ENCODE results near the gene PROSER2. TPM values are rescaled to one million over a fixed set of nuclear protein-coding genes. Genes with fewer than 3 reads are reported as not detected.

PROSER2 gene
- total RNA-seq, 2 donors from 2014 or later, result 29.3 to 58.3 TPM

DNA sequence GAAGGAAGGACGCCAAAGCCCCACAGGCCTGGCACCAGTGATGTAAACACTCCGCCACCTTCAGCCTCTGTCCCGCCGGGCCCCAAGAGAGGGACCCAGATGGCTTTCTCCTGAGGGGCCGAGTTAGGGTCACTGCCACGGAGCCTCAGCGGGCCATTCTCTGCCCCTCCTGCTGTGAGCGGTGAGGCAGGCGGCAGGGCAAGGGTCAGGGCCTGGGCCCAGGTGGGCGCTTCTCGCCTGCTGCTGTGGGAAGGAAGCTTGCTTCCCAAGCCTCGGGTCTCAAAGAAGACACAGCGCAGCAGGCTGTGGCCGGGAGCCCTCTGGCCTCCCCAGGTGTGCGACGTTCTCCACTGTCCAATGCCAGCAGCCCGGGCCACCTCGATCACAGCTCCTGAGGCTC lies 84.8 kb downstream of the PROSER2 start:
- Histone ChIP-seq H3K4me3 (no peak overlapping the region), H3K27me3 (no peaks in the 10 kb centered on the region), H3K4me1 (no peaks in the 10 kb centered on the region), H3K36me3 (replicated peaks in 1 of 2; ENCODE audit: insufficient read depth in 1 of 2, low read depth in 2 of 2) (no peaks in the 10 kb centered on the region), H3K9me3 (no peaks in the 10 kb centered on the region), H3K27ac (no peak overlapping the region)
- no peak for ATAC-seq
- no peak for DNase-seq
- intact Hi-C loops (cut with DNase I), result no loop called here
- 76 to 84% methylated on average over 6 to 18 of the region's 18 CpGs for WGBS, 2 donors
- TF ChIP-seq, protein P1, sequence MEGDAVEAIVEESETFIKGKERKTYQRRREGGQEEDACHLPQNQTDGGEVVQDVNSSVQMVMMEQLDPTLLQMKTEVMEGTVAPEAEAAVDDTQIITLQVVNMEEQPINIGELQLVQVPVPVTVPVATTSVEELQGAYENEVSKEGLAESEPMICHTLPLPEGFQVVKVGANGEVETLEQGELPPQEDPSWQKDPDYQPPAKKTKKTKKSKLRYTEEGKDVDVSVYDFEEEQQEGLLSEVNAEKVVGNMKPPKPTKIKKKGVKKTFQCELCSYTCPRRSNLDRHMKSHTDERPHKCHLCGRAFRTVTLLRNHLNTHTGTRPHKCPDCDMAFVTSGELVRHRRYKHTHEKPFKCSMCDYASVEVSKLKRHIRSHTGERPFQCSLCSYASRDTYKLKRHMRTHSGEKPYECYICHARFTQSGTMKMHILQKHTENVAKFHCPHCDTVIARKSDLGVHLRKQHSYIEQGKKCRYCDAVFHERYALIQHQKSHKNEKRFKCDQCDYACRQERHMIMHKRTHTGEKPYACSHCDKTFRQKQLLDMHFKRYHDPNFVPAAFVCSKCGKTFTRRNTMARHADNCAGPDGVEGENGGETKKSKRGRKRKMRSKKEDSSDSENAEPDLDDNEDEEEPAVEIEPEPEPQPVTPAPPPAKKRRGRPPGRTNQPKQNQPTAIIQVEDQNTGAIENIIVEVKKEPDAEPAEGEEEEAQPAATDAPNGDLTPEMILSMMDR (IDR thresholded peaks at IDR 0.05), result no peak
- no peak for TF ChIP-seq POLR2A (IDR thresholded peaks at IDR 0.05)

DNA sequence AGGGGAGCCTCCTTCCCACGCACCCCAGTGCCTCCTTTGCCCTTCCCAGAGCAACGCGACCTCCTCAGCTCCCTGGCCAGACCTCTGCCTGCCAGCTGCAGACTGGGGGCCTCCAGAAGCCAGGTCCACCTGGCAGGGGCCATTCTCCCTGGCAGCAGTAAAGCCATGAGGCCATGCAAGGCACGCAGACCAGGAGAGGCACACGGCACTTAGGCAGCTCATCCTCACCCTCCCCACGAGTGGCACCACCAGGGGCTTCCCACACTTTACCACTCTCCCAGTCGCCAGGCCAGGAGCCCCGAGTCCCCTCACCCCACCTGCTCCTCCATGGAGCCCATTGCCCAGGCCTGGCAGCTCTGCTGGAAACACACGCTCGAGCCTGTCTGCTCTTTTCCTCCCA lies 85.4 kb downstream of the PROSER2 start:
- no peak for DNase-seq
- no peaks in the 10 kb centered on the region for H3K36me3 ChIP-seq (replicated peaks in 1 of 2; ENCODE audit: insufficient read depth in 1 of 2, low read depth in 2 of 2)
- no peaks in the 10 kb centered on the region for H3K9me3 ChIP-seq
- no peak overlapping the region for H3K27ac ChIP-seq
- 78 to 88% methylated on average over 8 to 10 of the region's 10 CpGs for WGBS, 2 donors
- intact Hi-C loops (cut with DNase I), result no loop called here
- no peaks in the 10 kb centered on the region for H3K27me3 ChIP-seq
- TF ChIP-seq POLR2A (IDR thresholded peaks at IDR 0.05), result no peak
- TF ChIP-seq, protein P1 (IDR thresholded peaks at IDR 0.05), result no peak
- no peak overlapping the region for H3K4me3 ChIP-seq
- no peaks in the 10 kb centered on the region for H3K4me1 ChIP-seq
- no peak for ATAC-seq

DNA sequence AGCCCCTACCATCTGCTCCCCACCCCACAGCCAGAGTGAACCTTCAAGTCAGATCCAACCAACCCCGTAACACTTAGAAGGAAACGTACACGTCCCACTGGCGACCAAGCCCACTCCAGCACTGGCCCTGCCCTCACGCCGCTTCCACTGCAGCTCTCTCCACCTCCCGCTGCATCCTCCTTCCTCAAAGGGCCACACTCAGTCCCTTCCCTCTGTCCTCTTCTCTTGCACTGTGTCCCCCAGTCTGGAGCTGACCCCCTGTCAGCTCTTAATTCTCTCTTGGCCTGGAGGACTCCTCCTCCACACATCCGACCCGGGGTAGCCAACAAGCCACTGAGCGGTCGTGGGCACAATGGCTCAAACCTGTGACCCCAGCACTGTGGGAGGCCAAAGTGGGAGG lies 85.8 kb downstream of the PROSER2 start:
- ATAC-seq, result no peak
- no peaks in the 10 kb centered on the region for H3K36me3 ChIP-seq (replicated peaks in 1 of 2; ENCODE audit: insufficient read depth in 1 of 2, low read depth in 2 of 2)
- intact Hi-C loops (cut with DNase I), result no loop called here
- H3K4me3 ChIP-seq, result no peak overlapping the region
- H3K27me3 ChIP-seq, result no peaks in the 10 kb centered on the region
- TF ChIP-seq, protein P1 (IDR thresholded peaks at IDR 0.05), result no peak
- no peak for TF ChIP-seq POLR2A (IDR thresholded peaks at IDR 0.05)
- H3K4me1 ChIP-seq, result no peaks in the 10 kb centered on the region
- H3K27ac ChIP-seq, result no peak overlapping the region
- whole genome bisulfite sequencing, 2 donors, result 95 to 96% methylated on average over 11 of the region's 11 CpGs
- no peaks in the 10 kb centered on the region for H3K9me3 ChIP-seq
- DNase-seq, result no peak

DNA sequence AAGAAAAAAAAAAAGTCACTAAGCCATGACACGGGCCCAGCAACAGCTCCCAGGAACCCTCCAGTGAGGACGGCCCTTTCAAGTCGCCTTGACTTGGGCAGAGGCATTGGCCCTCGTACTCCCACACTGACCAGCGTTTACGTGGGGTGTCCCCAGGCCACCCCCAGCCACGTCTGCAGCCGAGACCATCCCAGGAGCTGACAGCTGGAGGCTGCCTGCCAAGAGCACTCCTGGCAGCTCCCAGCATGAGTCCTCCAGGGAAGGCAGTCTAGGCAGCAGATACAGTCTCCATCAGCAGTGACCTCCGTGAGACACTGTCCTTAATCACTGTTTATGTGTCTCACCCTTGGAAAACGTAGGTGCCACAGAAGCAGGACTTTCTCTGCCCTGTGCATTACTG lies 86.5 kb downstream of the PROSER2 start:
- no peak for TF ChIP-seq POLR2A (IDR thresholded peaks at IDR 0.05)
- TF ChIP-seq, protein P1 (IDR thresholded peaks at IDR 0.05), result no peak
- H3K4me1 ChIP-seq, result no peaks in the 10 kb centered on the region
- ATAC-seq, result no peak
- H3K27ac ChIP-seq, result no peak overlapping the region
- intact Hi-C loops (cut with DNase I), result no loop called here
- no peaks in the 10 kb centered on the region for H3K36me3 ChIP-seq (replicated peaks in 1 of 2; ENCODE audit: insufficient read depth in 1 of 2, low read depth in 2 of 2)
- no peak overlapping the region for H3K4me3 ChIP-seq
- no peak for DNase-seq
- H3K9me3 ChIP-seq, result no peaks in the 10 kb centered on the region
- 52 to 62% methylated on average over 5 to 10 of the region's 10 CpGs for WGBS, 2 donors
- H3K27me3 ChIP-seq, result no peaks in the 10 kb centered on the region

DNA sequence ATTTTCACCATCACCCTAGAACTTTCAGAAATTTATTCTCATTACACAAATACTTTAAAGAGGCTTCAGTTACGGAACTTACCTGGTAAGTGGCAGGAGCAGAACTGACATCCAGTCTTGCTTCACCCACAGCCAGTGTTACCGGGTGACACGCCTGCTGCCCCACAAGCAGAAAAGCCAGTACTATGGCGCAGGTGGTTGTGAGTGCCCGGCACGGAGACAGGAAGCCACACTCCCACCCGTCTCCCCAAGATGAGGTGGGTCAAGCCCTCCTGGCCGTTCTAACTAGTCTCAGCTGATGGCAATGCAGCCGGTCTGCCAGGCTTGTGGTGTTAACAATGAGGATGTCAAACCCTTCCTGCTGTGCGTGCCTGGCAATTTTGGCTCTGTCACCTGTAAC lies 86.9 kb downstream of the PROSER2 start:
- ATAC-seq, result no peak
- no peaks in the 10 kb centered on the region for H3K4me1 ChIP-seq

More for the DNA sequence above, 86.9 kb downstream of the PROSER2 start:
- intact Hi-C loops (cut with DNase I), result no loop called here
- Histone ChIP-seq H3K9me3 (no peaks in the 10 kb centered on the region), H3K27ac (no peak overlapping the region), H3K27me3 (no peaks in the 10 kb centered on the region), H3K36me3 (replicated peaks in 1 of 2; ENCODE audit: insufficient read depth in 1 of 2, low read depth in 2 of 2) (no peaks in the 10 kb centered on the region), H3K4me3 (no peak overlapping the region)
- TF ChIP-seq, protein P1 (IDR thresholded peaks at IDR 0.05), result no peak
- no peak for TF ChIP-seq POLR2A (IDR thresholded peaks at IDR 0.05)
- 76 to 89% methylated on average over 5 to 10 of the region's 10 CpGs for WGBS, 2 donors
- no peak for DNase-seq

Measured in body of pancreas (tissue), 4 donors.